K562 (cell line): ENCODE results near the gene WDR49. TPM values are rescaled to one million over a fixed set of nuclear protein-coding genes. Genes with fewer than 3 reads are reported as not detected.

Experiments used
- DPF2 ChIP-seq: fragments of 450-650 bp; IDR thresholded peaks from 2 replicates; pipeline ENCODE4 v1.6.1; 2016
- FOXA1 ChIP-seq: fragments of 450-650 bp; IDR thresholded peaks from 2 replicates; pipeline ENCODE4 v1.6.1; 2016; ENCODE audit warnings: mild to moderate bottlenecking, borderline replicate concordance
- FOXO4 ChIP-seq: fragments of 450-650 bp; formaldehyde crosslinking; IDR thresholded peaks from 2 replicates; pipeline ENCODE4 v1.4.0; 2020; ENCODE audit warnings: mild to moderate bottlenecking, moderate library complexity
- RERE ChIP-seq: sonication (generic); formaldehyde crosslinking; IDR thresholded peaks from 2 replicates; pipeline ENCODE4 v1.8.0; 2023; ENCODE audit warnings: missing genetic modification reagents, mild to moderate bottlenecking, borderline replicate concordance
- YBX1 ChIP-seq: fragments of 450-650 bp; IDR thresholded peaks from 2 replicates; pipeline ENCODE4 v1.7.1; 2016; ENCODE audit warnings: mild to moderate bottlenecking
- YY1 ChIP-seq, 3 experiments: IDR thresholded peaks; 2 replicates each; pipeline ENCODE4 v1.6.1; 2011; ENCODE audit warnings: low read length in 2 of 3, mild to moderate bottlenecking in 2 of 3, moderate library complexity in 2 of 3, borderline replicate concordance in 1 of 3, control low read depth in 1 of 3, low read depth in 1 of 3; ENCODE audit not compliant: insufficient read depth in 3 of 3, insufficient replicate concordance in 2 of 3, control insufficient read depth in 1 of 3, insufficient read length in 1 of 3; ENCODE audit errors: extremely low read depth in 1 of 3
- ZBTB26 ChIP-seq: fragments of 450-650 bp; formaldehyde crosslinking; IDR thresholded peaks from 2 replicates; pipeline ENCODE4 v1.4.0; 2022; ENCODE audit warnings: missing genetic modification characterization
- ZNF263 ChIP-seq: sonication (generic); formaldehyde crosslinking; IDR thresholded peaks from 2 replicates; pipeline ENCODE4 v1.8.0; 2022; ENCODE audit warnings: mild to moderate bottlenecking, missing genetic modification reagents, borderline replicate concordance
- ZNF655 ChIP-seq: fragments of 250-450 bp; sonication (Bioruptor Pico); IDR thresholded peaks from 2 replicates; pipeline ENCODE4 v1.5.0; 2021
- polyA plus RNA-seq, 8 experiments: library from polyadenylated mRNA; depleted of rRNA in 4 of 8; stranded (reverse) in 5 of 8; unstranded in 3 of 8; fragments of >200 nt; fragmentation: Nextera tagmentation in 2 of 8; fragmentation: Illumina TruSeq in 1 of 8; extraction: Ambion mirVana in 2 of 8; extraction: Trizol in 1 of 8; gene quantifications; 2 replicates each; pipeline versions ENCODE4 v1.2.1 to v1.2.3, GENCODE V29; 2011 to 2014; ENCODE audit warnings: inconsistent platforms in 1 of 8, missing spikeins in 1 of 8
- total RNA-seq, 7 experiments: library from RNA; depleted of rRNA in 6 of 7; stranded (reverse); fragments of >200 nt in 6 of 7; fragmentation: Illumina TruSeq in 2 of 7; extraction: Trizol in 2 of 7; gene quantifications; 2 replicates each; pipeline versions ENCODE4 v1.2.1 to v1.2.3, GENCODE V29; 2011 to 2021; ENCODE audit warnings: low replicate concordance in 1 of 7

Gene WDR49
- total and polyA plus RNA-seq, 9 of the 15 experiments (the other 6 are each of a cell fraction or from before 2014, with no cell fraction given), result not detected

GRCh38 chr3:167456157-167456799, 197.5 kb downstream of the WDR49 start (continued):
- no peak for TF ChIP-seq RERE
- no peak for TF ChIP-seq ZNF655 (CRISPR knock-in tag)
- TF ChIP-seq DPF2, result no peak
- TF ChIP-seq YY1 (IDR thresholded peaks at IDR 0.05; ENCODE audit: borderline replicate concordance in 1 of 3, control insufficient read depth in 1 of 3, extremely low read depth in 1 of 3, insufficient read depth in 3 of 3, insufficient read length in 1 of 3, insufficient replicate concordance in 2 of 3, low read depth in 1 of 3, low read length in 2 of 3), result no peak
- no peak for TF ChIP-seq ZNF263 (CRISPR knock-in tag)
- TF ChIP-seq FOXO4 (CRISPR knock-in tag), result no peak
- TF ChIP-seq YBX1, result no peak
- no peak for TF ChIP-seq ZBTB26 (CRISPR knock-in tag)
- TF ChIP-seq FOXA1, result no peak
